PC-3 (cell line): Measurements from ENCODE around the gene BAZ1A. TPM values are rescaled to one million over a fixed set of nuclear protein-coding genes. Genes with fewer than 3 reads are reported as not detected.

Experiments
- ATAC-seq: fragments of 200-7000 bp; cut with Tn5 transposase; 2 replicates; pipeline ENCODE4 v1.9.1; 2020; ENCODE audit warnings: mild to moderate bottlenecking, moderate library complexity
- BruUV-seq: library from RNA; stranded (reverse); fragments of 400-500 nt; replicated peaks from 2 replicates; lab custom pipeline; 2021; lab: Mats Ljungman, UMichigan
- CTCF ChIA-PET: fragments of 300-600 bp; sonication (Branson Sonifier 250); formaldehyde crosslinking; loops from one replicate; lab custom pipeline; 2022; ENCODE audit warnings: antibody characterized with exemption; lab: Charles Lee
- POLR2A ChIA-PET: fragments of 300-600 bp; sonication (Branson Sonifier 250); formaldehyde crosslinking; loops from one replicate; lab custom pipeline; 2022; ENCODE audit warnings: antibody characterized with exemption; ENCODE audit not compliant: unreplicated experiment; lab: Charles Lee
- DNase-seq: peaks from one replicate; pipeline ENCODE4 v3.0.0-alpha.2; 2015
- H2AFZ ChIP-seq: fragments of 300-600 bp; sonication (generic); 2 replicates; pipeline ENCODE4 v1.6.0; 2016; ENCODE audit warnings: antibody characterized with exemption, low read length
- H3F3A ChIP-seq: fragments of 300-600 bp; sonication (generic); one replicate; pipeline ENCODE4 v1.6.0; 2017; ENCODE audit warnings: antibody characterized with exemption, low read length, control low read depth, mild to moderate bottlenecking; ENCODE audit not compliant: unreplicated experiment
- H3K27ac ChIP-seq: fragments of 300-600 bp; sonication (generic); 2 replicates; pipeline ENCODE4 v1.5.1; 2016; ENCODE audit warnings: mild to moderate bottlenecking, low read length
- H3K27me3 ChIP-seq: fragments of 300-600 bp; sonication (generic); 2 replicates; pipeline ENCODE4 v1.6.1; 2016; ENCODE audit warnings: low read length, mixed read lengths
- H3K36me3 ChIP-seq: fragments of 300-600 bp; sonication (generic); 2 replicates; pipeline ENCODE4 v1.6.1; 2016; ENCODE audit warnings: low read depth, mixed run types, low read length, mixed read lengths
- H3K4me1 ChIP-seq: fragments of 300-600 bp; sonication (generic); 2 replicates; pipeline ENCODE4 v1.5.1; 2016; ENCODE audit warnings: low read length; ENCODE audit not compliant: insufficient read depth
- H3K4me2 ChIP-seq: fragments of 300-600 bp; sonication (generic); 2 replicates; pipeline ENCODE4 v1.6.0; 2016; ENCODE audit warnings: low read length
- H3K4me3 ChIP-seq: fragments of 300-600 bp; sonication (generic); 2 replicates; pipeline ENCODE4 v1.5.1; 2016; ENCODE audit warnings: mild to moderate bottlenecking, low read length, mixed read lengths
- H3K79me2 ChIP-seq: fragments of 300-600 bp; sonication (generic); 2 replicates; pipeline ENCODE4 v1.6.1; 2017; ENCODE audit warnings: low read length, mixed read lengths
- H3K9ac ChIP-seq: fragments of 300-600 bp; sonication (generic); 2 replicates; pipeline ENCODE4 v1.6.0; 2016; ENCODE audit warnings: mild to moderate bottlenecking, low read length
- H3K9me2 ChIP-seq: fragments of 300-600 bp; sonication (generic); replicated peaks from 2 replicates; pipeline ENCODE4 v1.6.1; 2016; ENCODE audit warnings: mixed run types, low read length, mixed read lengths
- H3K9me3 ChIP-seq: fragments of 300-600 bp; sonication (generic); 2 replicates; pipeline ENCODE4 v1.6.1; 2016; ENCODE audit warnings: low read length, mixed read lengths
- H4K20me1 ChIP-seq: fragments of 300-600 bp; sonication (generic); 2 replicates; pipeline ENCODE4 v1.6.1; 2016; ENCODE audit warnings: low read length, mixed read lengths
- CTCF ChIP-seq: fragments of 300-600 bp; sonication (generic); conservative IDR thresholded peaks from 2 replicates; pipeline ENCODE4 v1.5.1; 2017; ENCODE audit warnings: antibody characterized with exemption, low read depth, mild to moderate bottlenecking, low read length
- EZH2 ChIP-seq: fragments of 300-600 bp; sonication (generic); IDR thresholded peaks from one replicate; pipeline ENCODE4 v1.6.1; 2017; ENCODE audit warnings: antibody characterized with exemption, mild to moderate bottlenecking, low read length; ENCODE audit not compliant: unreplicated experiment
- EZH2phosphoT487 ChIP-seq: fragments of 300-600 bp; sonication (generic); IDR thresholded peaks from 2 replicates; pipeline ENCODE4 v1.6.1; 2018; ENCODE audit warnings: mild to moderate bottlenecking, antibody characterized with exemption, low read length, borderline replicate concordance
- intact Hi-C: fragments of 100-400 bp; cut with micrococcal nuclease; formaldehyde crosslinking; loops from 2 replicates; pipeline ENCODE4 v1.9.0; 2023
- total RNA-seq: library from RNA; depleted of rRNA; stranded (reverse); fragments of >200 nt; gene quantifications from 2 replicates; pipeline ENCODE4 v1.2.3, GENCODE V29; 2014

The BAZ1A gene
- total RNA-seq, 1 experiment from 2014 or later, result 24.7 TPM

GRCh38 chr14:34853041-34853440 lies 22.1 kb downstream of the BAZ1A start:
- Histone ChIP-seq H3K36me3 (peaks cover 12% of the 10 kb centered on the region), H3K9ac (no peak overlapping the region), H2AFZ (no peak overlapping the region), H3F3A (no peaks in the 10 kb centered on the region), H3K4me2 (no peak overlapping the region), H3K27ac (no peak overlapping the region), H3K79me2 (no peaks in the 10 kb centered on the region), H3K4me3 (no peak overlapping the region), H3K4me1 (0 out of 2 replicates have a peak, but pooled peaks cover 3% of the 10 kb centered on the region), H3K9me3 (no peaks in the 10 kb centered on the region), H4K20me1 (no peaks in the 10 kb centered on the region), H3K27me3 (no peaks in the 10 kb centered on the region), H3K9me2 (no peaks in the 10 kb centered on the region)
- CTCF ChIA-PET, result no interaction called here
- intact Hi-C loops, result no loop called here
- POLR2A ChIA-PET, result no interaction called here
- no peak for DNase-seq
- no peak for TF ChIP-seq EZH2
- TF ChIP-seq CTCF, result no peak
- BruUV-seq, result no TSS peak
- no peak for ATAC-seq

- ChIA-PET CTCF (no interaction called here), POLR2A (interaction anchor here (0.6 kb wide), 1 partner anchor 454 kb away, joined by 3 read pairs; no protein-coding TSS in a partner anchor)
- H3K4me2 ChIP-seq, result peak overlapping the region; percentile 5; the same call in 1 of the 2 replicates
- peak; percentile 73 for DNase-seq
- peaks cover 13% of the 10 kb centered on the region for H3K36me3 ChIP-seq
- H3K9me2 ChIP-seq, result no peaks in the 10 kb centered on the region
- H3K27ac ChIP-seq, result peak overlapping the region; percentile 43
- no peaks in the 10 kb centered on the region for H3K9me3 ChIP-seq
- intact Hi-C loops, result no loop called here
- no peak overlapping the region for H3K9ac ChIP-seq
- no peaks in the 10 kb centered on the region for H3K79me2 ChIP-seq
- no peak overlapping the region for H2AFZ ChIP-seq
- H4K20me1 ChIP-seq, result no peaks in the 10 kb centered on the region
- H3K27me3 ChIP-seq, result no peaks in the 10 kb centered on the region
- no TSS peak for BruUV-seq
- H3K4me1 ChIP-seq, result 0 out of 2 replicates have a peak, but pooled peaks cover 3% of the 10 kb centered on the region
- peak; percentile 65 for ATAC-seq
- TF ChIP-seq CTCF, result no peak
- no peak for TF ChIP-seq EZH2
- TF ChIP-seq EZH2phosphoT487, result no peak
- no peaks in the 10 kb centered on the region for H3F3A ChIP-seq
- no peak overlapping the region for H3K4me3 ChIP-seq
Measured at GRCh38 chr14:34851395-34851794, 23.8 kb downstream of the BAZ1A start.

GRCh38 chr14:34845869-34846268 lies 29.3 kb downstream of the BAZ1A start:
- DNase-seq, result no peak
- Histone ChIP-seq H3K9me2 (no peaks in the 10 kb centered on the region), H3K79me2 (0 out of 2 replicates have a peak, but pooled peaks cover 11% of the 10 kb centered on the region), H3K9me3 (no peaks in the 10 kb centered on the region), H3K27ac (no peak overlapping the region), H4K20me1 (0 out of 2 replicates have a peak, but pooled peaks cover 3% of the 10 kb centered on the region), H3K36me3 (peaks cover 7% of the 10 kb centered on the region), H2AFZ (no peak overlapping the region), H3K4me1 (peaks cover 9% of the 10 kb centered on the region), H3F3A (no peaks in the 10 kb centered on the region), H3K4me2 (no peak overlapping the region), H3K4me3 (no peak overlapping the region), H3K9ac (no peak overlapping the region), H3K27me3 (no peaks in the 10 kb centered on the region)
- ChIA-PET POLR2A (no interaction called here), CTCF (no interaction called here)
- BruUV-seq, result no TSS peak
- no peak for TF ChIP-seq EZH2phosphoT487
- TF ChIP-seq CTCF, result no peak
- TF ChIP-seq EZH2, result no peak
- intact Hi-C loops, result no loop called here
- no peak for ATAC-seq
